ENCODE results near the gene DRD2.

Gene DRD2

GRCh38 chr11:113372309-113372708, 102.9 kb downstream of the DRD2 start:
- DNase-seq (ENCODE audit: low read depth in 2 of 2): no peak

GRCh38 chr11:113370634-113371033, 104.6 kb downstream of the DRD2 start:
- no peak for DNase-seq (ENCODE audit: low read depth in 2 of 2)

- DNase-seq (ENCODE audit: low read depth in 2 of 2): no peak
Observed at GRCh38 chr11:113369411-113369810, 105.8 kb downstream of the DRD2 start.

GRCh38 chr11:113365895-113366294, 109.3 kb downstream of the DRD2 start:
- no peak for DNase-seq (ENCODE audit: low read depth in 2 of 2)

GRCh38 chr11:113363996-113364641, 111.1 kb downstream of the DRD2 start:
- no peak for DNase-seq (ENCODE audit: low read depth in 2 of 2)

GRCh38 chr11:113363406-113363805, 111.8 kb downstream of the DRD2 start:
- DNase-seq (ENCODE audit: low read depth in 2 of 2): no peak

Measured in fibroblast of skin of left quadriceps (primary cell).